ENCODE data around the gene NMNAT1. TPM values are rescaled to one million over a fixed set of nuclear protein-coding genes. Genes with fewer than 3 reads are reported as not detected.

Gene NMNAT1
- total RNA-seq, 1 experiment from 2014 or later: 2.3 TPM

DNA sequence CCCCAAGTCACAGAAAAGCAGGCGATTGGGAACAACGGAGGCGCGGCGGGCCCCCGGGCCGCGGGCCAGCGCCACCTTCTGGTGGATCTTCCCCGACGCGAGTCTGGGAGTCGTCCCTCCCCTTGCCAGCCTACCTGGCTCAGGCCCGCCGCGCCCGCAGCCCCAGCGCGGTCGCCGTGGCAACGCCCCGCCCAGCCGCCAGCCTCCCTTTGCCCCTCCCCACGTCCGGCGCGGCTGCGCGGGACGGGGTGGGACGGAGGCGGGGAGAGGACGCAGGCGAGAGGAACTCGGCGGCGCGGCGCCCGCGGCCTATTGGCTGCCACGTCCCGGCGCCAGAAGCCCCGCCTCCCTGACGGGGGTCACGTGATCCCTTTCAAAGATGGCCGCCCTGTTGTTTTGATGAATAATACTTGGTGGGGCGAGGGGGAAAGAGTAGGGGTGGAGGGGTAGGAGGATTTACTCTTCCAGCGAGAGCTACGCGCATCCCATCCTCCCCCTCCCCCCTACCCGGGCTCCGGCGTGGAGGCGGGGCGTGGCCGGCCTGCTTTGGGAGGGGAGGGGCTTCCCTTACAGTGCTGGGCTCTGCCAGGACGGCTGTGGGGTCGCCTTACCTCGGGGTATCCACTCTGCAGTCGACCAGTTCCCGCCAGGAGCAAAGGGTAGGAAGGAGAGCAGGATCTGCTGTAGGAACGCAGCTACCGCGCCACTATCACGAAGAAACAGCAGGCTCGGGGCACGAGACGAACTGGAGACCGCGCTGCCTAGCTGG is 89.5 kb downstream of the NMNAT1 start, which contains the start of gene UBE4B (continued):
- TF ChIP-seq ATF2 (CRISPR knock-in tag; IDR thresholded peaks at IDR 0.05; ENCODE audit: borderline replicate concordance, low read depth) (no peak), ZMAT4 (CRISPR knock-in tag; IDR thresholded peaks at IDR 0.05) (no peak), ZNF121 (CRISPR knock-in tag; IDR thresholded peaks at IDR 0.05) (no peak), PREB (CRISPR knock-in tag; IDR thresholded peaks at IDR 0.05; ENCODE audit: borderline replicate concordance) (no peak), NFYB (CRISPR knock-in tag; conservative IDR thresholded peaks at IDR 0.05; ENCODE audit: low read depth) (peak; percentile 68), GTF2I (CRISPR knock-in tag; conservative IDR thresholded peaks at IDR 0.05) (no peak), ZNF263 (CRISPR knock-in tag; IDR thresholded peaks at IDR 0.05; ENCODE audit: low read depth) (no peak), NFE2L1 (CRISPR knock-in tag; IDR thresholded peaks at IDR 0.05) (no peak; the same call in 1 of the 2 replicates), ATF3 (CRISPR knock-in tag; conservative IDR thresholded peaks at IDR 0.05) (no peak), JAZF1 (CRISPR knock-in tag; IDR thresholded peaks at IDR 0.05) (no peak), ARID4B (CRISPR knock-in tag; IDR thresholded peaks at IDR 0.05; ENCODE audit: borderline replicate concordance) (no peak), AR (CRISPR knock-in tag; IDR thresholded peaks at IDR 0.05) (no peak)
- TF ChIP-seq, protein P1, sequence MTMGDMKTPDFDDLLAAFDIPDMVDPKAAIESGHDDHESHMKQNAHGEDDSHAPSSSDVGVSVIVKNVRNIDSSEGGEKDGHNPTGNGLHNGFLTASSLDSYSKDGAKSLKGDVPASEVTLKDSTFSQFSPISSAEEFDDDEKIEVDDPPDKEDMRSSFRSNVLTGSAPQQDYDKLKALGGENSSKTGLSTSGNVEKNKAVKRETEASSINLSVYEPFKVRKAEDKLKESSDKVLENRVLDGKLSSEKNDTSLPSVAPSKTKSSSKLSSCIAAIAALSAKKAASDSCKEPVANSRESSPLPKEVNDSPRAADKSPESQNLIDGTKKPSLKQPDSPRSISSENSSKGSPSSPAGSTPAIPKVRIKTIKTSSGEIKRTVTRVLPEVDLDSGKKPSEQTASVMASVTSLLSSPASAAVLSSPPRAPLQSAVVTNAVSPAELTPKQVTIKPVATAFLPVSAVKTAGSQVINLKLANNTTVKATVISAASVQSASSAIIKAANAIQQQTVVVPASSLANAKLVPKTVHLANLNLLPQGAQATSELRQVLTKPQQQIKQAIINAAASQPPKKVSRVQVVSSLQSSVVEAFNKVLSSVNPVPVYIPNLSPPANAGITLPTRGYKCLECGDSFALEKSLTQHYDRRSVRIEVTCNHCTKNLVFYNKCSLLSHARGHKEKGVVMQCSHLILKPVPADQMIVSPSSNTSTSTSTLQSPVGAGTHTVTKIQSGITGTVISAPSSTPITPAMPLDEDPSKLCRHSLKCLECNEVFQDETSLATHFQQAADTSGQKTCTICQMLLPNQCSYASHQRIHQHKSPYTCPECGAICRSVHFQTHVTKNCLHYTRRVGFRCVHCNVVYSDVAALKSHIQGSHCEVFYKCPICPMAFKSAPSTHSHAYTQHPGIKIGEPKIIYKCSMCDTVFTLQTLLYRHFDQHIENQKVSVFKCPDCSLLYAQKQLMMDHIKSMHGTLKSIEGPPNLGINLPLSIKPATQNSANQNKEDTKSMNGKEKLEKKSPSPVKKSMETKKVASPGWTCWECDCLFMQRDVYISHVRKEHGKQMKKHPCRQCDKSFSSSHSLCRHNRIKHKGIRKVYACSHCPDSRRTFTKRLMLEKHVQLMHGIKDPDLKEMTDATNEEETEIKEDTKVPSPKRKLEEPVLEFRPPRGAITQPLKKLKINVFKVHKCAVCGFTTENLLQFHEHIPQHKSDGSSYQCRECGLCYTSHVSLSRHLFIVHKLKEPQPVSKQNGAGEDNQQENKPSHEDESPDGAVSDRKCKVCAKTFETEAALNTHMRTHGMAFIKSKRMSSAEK (CRISPR knock-in tag; IDR thresholded peaks at IDR 0.05; ENCODE audit: borderline replicate concordance): no peak
- TF ChIP-seq, protein P2, sequence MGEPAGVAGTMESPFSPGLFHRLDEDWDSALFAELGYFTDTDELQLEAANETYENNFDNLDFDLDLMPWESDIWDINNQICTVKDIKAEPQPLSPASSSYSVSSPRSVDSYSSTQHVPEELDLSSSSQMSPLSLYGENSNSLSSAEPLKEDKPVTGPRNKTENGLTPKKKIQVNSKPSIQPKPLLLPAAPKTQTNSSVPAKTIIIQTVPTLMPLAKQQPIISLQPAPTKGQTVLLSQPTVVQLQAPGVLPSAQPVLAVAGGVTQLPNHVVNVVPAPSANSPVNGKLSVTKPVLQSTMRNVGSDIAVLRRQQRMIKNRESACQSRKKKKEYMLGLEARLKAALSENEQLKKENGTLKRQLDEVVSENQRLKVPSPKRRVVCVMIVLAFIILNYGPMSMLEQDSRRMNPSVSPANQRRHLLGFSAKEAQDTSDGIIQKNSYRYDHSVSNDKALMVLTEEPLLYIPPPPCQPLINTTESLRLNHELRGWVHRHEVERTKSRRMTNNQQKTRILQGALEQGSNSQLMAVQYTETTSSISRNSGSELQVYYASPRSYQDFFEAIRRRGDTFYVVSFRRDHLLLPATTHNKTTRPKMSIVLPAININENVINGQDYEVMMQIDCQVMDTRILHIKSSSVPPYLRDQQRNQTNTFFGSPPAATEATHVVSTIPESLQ (CRISPR knock-in tag; IDR thresholded peaks at IDR 0.05): no peak
- TF ChIP-seq, protein P3, sequence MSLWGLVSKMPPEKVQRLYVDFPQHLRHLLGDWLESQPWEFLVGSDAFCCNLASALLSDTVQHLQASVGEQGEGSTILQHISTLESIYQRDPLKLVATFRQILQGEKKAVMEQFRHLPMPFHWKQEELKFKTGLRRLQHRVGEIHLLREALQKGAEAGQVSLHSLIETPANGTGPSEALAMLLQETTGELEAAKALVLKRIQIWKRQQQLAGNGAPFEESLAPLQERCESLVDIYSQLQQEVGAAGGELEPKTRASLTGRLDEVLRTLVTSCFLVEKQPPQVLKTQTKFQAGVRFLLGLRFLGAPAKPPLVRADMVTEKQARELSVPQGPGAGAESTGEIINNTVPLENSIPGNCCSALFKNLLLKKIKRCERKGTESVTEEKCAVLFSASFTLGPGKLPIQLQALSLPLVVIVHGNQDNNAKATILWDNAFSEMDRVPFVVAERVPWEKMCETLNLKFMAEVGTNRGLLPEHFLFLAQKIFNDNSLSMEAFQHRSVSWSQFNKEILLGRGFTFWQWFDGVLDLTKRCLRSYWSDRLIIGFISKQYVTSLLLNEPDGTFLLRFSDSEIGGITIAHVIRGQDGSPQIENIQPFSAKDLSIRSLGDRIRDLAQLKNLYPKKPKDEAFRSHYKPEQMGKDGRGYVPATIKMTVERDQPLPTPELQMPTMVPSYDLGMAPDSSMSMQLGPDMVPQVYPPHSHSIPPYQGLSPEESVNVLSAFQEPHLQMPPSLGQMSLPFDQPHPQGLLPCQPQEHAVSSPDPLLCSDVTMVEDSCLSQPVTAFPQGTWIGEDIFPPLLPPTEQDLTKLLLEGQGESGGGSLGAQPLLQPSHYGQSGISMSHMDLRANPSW (CRISPR knock-in tag; conservative IDR thresholded peaks at IDR 0.05; ENCODE audit: low read depth): no peak

Data from WTC11 (cell line).